Common myeloid progenitor, CD34-positive (primary cell): Measurements from ENCODE around the gene LCNL1.

Experiments used
- CTCF ChIA-PET: fragments of 350-600 bp; sonication (Branson Sonifier 250); formaldehyde crosslinking; loops from one replicate; lab custom pipeline; 2021; ENCODE audit warnings: antibody characterized with exemption; lab: Charles Lee
- POLR2A ChIA-PET: fragments of 350-600 bp; sonication (Branson Sonifier 250); formaldehyde crosslinking; loops from one replicate; lab custom pipeline; 2021; ENCODE audit warnings: antibody characterized with exemption; lab: Charles Lee
- DNase-seq, 3 donors: peaks; one replicate each; pipeline versions ENCODE4 v3.0.0 to v3.0.0-alpha.2; 2013
- H3K27ac ChIP-seq, 2 experiments: 1 replicate in 1 of 2; 2 replicates in 1 of 2; pipeline ENCODE4 v1.7.0; 2013; ENCODE audit warnings: inconsistent platforms in 2 of 2, low read length in 2 of 2, mild to moderate bottlenecking in 2 of 2, low read depth in 1 of 2, moderate library complexity in 1 of 2; ENCODE audit not compliant: severe bottlenecking in 2 of 2, insufficient read depth in 1 of 2, poor library complexity in 1 of 2
- H3K27me3 ChIP-seq, 5 experiments: replicated peaks in 2 of 5; 1 replicate in 3 of 5; 2 replicates in 2 of 5; pipeline versions ENCODE4 v1.6.1 to v1.7.0; 2013; ENCODE audit warnings: low read length in 4 of 5, mild to moderate bottlenecking in 2 of 5, moderate library complexity in 2 of 5, inconsistent platforms in 1 of 5; ENCODE audit not compliant: insufficient read depth in 5 of 5, control insufficient read depth in 4 of 5
- H3K36me3 ChIP-seq, 4 experiments: 1 replicate in 2 of 4; 2 replicates in 2 of 4; pipeline versions ENCODE4 v1.6.1 to v1.7.0; 2013; ENCODE audit warnings: low read length in 3 of 4, control low read depth in 1 of 4, mild to moderate bottlenecking in 1 of 4; ENCODE audit not compliant: control insufficient read depth in 4 of 4, insufficient read depth in 4 of 4
- H3K4me1 ChIP-seq, 4 experiments: 1 replicate in 3 of 4; 2 replicates in 1 of 4; pipeline versions ENCODE4 v1.6.1 to v1.7.1; 2013; ENCODE audit warnings: low read length in 3 of 4, mild to moderate bottlenecking in 3 of 4, control low read depth in 1 of 4, inconsistent platforms in 1 of 4, moderate library complexity in 1 of 4; ENCODE audit not compliant: control insufficient read depth in 4 of 4, insufficient read depth in 4 of 4; ENCODE audit errors: control extremely low read depth in 1 of 4
- H3K4me3 ChIP-seq, 7 experiments: 1 replicate in 4 of 7; 2 replicates in 3 of 7; pipeline versions ENCODE4 v1.5.1 to v1.7.0; 2013; ENCODE audit warnings: mild to moderate bottlenecking in 7 of 7, low read length in 6 of 7, moderate library complexity in 6 of 7, inconsistent platforms in 2 of 7, low read depth in 2 of 7, control low read depth in 1 of 7; ENCODE audit not compliant: insufficient read depth in 4 of 7, control insufficient read depth in 1 of 7; ENCODE audit errors: extremely low read depth in 1 of 7
- H3K9me3 ChIP-seq, 5 experiments: 1 replicate in 4 of 5; 2 replicates in 1 of 5; pipeline versions ENCODE4 v1.6.1 to v1.7.1; 2013; ENCODE audit warnings: low read length in 4 of 5, mild to moderate bottlenecking in 2 of 5, inconsistent platforms in 1 of 5, low read depth in 1 of 5, moderate library complexity in 1 of 5; ENCODE audit not compliant: control insufficient read depth in 4 of 5, insufficient read depth in 2 of 5; ENCODE audit errors: control extremely low read depth in 1 of 5
- WGBS: methylation state at CpG from one replicate; pipeline ENCODE4 v1.1.5; 2013; ENCODE audit not compliant: insufficient coverage; 5-methylcytosine and 5-hydroxymethylcytosine counted together

The LCNL1 gene

DNA sequence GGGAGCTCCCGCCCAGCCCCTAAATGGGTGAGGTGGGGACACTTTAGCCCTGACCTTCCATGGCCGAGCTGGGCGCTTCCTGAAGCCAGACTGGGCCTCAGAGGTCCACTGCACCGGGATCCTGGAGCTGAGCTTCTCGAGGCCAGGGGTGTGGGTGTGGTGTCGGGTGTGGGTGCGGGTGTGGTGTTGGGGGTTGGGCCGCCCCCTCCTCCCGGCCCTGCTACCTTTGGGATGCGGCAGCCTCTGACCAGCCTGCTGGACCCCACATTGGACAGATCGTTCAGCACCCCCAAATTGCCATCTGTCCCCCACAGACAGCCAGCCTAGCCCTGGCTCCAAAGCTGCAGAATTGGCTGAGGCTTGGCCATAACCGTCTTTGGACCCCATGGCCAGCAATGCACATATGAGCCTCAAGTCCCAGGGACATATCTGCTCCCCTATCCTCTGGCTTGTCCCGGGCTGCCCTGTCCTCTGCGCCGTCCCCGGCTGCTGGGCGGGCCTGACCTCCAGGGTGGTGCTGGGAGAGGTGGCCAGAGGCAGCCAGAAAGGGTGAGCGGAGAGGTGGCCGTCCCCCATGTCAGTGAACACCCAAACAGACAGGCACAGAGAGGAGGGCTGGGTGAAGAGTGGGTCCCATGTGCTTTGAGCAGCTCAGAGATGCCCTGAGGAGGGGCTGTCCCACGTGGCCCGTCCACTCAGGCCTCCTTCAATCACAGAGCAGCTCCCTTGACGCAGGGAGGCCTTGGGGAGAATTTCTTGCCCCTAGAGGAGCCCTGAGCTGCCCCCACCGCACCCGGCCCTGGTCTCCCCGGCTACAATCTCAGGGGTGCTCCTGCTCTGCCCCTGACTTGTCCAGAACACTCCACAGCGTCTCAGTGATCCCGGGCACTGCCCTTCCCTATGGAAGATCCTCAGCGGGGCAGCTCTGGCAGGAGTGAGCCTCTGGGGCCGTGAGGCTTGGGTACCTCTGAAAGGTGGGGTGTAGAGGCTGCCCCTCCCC is 8.9 kb upstream of the LCNL1 start:
- Histone ChIP-seq H3K36me3 (no peaks in the 10 kb centered on the region), H3K27ac (no peak overlapping the region), H3K9me3 (no peaks in the 10 kb centered on the region), H3K27me3 (peaks cover 0 to 6% (median under 1%) of the 10 kb centered on the region in 5 experiments), H3K4me1 (peaks cover 0 to 42% (median 36%) of the 10 kb centered on the region in 4 experiments), H3K4me3 (no peak overlapping the region)
- no peak for DNase-seq
- ChIA-PET CTCF (interaction anchor here (0.7 to 5.7 kb wide), 11 partner anchors 8 to 317 kb away, joined by 3 to 28 read pairs (median 6); partner anchors contain the start of gene CLIC3), POLR2A (no interaction called here)
- 90% methylated on average over 23 of the region's 29 CpGs for WGBS

GRCh38 chr9:136974817-136975535 is 7.8 kb upstream of the LCNL1 start:
- Histone ChIP-seq H3K27me3 (peaks cover 0 to 11% (median 4%) of the 10 kb centered on the region in 5 experiments), H3K4me3 (peak overlapping the region in 1 of 7 experiments; percentile 30), H3K27ac (no peak overlapping the region), H3K9me3 (no peaks in the 10 kb centered on the region), H3K4me1 (peaks cover 0 to 43% (median 38%) of the 10 kb centered on the region in 4 experiments), H3K36me3 (no peaks in the 10 kb centered on the region)
- ChIA-PET CTCF (interaction anchor here (0.7 to 5.7 kb wide), 14 partner anchors 9 to 72 kb away, joined by 3 to 28 read pairs (median 6); partner anchors contain the start of genes CLIC3 and PAXX), POLR2A (interaction anchor here (1.0 to 1.4 kb wide), 2 partner anchors 54 to 60 kb away, joined by 4 to 7 read pairs; no protein-coding TSS in a partner anchor)
- peak in 1 of 3 donors; percentile 28 for DNase-seq
- WGBS: 37% methylated on average over 14 of the region's 15 CpGs

- POLR2A ChIA-PET: interaction anchor here (1.0 to 1.5 kb wide), 3 partner anchors 16 to 59 kb away, joined by 4 to 7 read pairs (median 5); partner anchors contain the start of gene PAXX
- peak; percentile 82 to 95 (median 93) for DNase-seq
Measured at GRCh38 chr9:136975644-136976043, 7.1 kb upstream of the LCNL1 start.

GRCh38 chr9:136977223-136977622 is 5.6 kb upstream of the LCNL1 start, which contains the start of gene PTGDS:
Gene PTGDS, plus strand, starts transcription at chr9:136977504. Its CDS starts 75 bp downstream, at chr9:136977579.
- WGBS: 79% methylated on average over 6 of the region's 10 CpGs
- H3K27ac ChIP-seq: no peak within 1 kb of the TSS
- POLR2A ChIA-PET: interaction anchor here (1.5 kb wide), 1 partner anchor 15 kb away, joined by 5 read pairs; the partner anchor contains the start of gene PAXX
- H3K4me3 ChIP-seq: peak within 1 kb of the TSS in 4 of 7 experiments; percentile 19 to 64 (median 46)
- H3K4me1 ChIP-seq: peaks cover 0 to 41% (median 36%) of the 10 kb centered on the region in 4 experiments
- no peaks in the 10 kb centered on the region for H3K36me3 ChIP-seq
- H3K27me3 ChIP-seq: peaks cover 0 to 11% (median 4%) of the 10 kb centered on the region in 5 experiments
- DNase-seq: no peak
- no peaks in the 10 kb centered on the region for H3K9me3 ChIP-seq
- CTCF ChIA-PET: interaction anchor here (3.2 to 5.7 kb wide), 2 partner anchors 10 to 58 kb away, joined by 17 to 28 read pairs; no protein-coding TSS in a partner anchor

More at GRCh38 chr9:136975644-136976043, 7.1 kb upstream of the LCNL1 start:
- Histone ChIP-seq H3K27ac (no peak overlapping the region), H3K36me3 (no peaks in the 10 kb centered on the region), H3K4me3 (peak overlapping the region in 1 of 7 experiments; percentile 30), H3K27me3 (peaks cover 0 to 11% (median 4%) of the 10 kb centered on the region in 5 experiments), H3K9me3 (no peaks in the 10 kb centered on the region), H3K4me1 (peaks cover 0 to 41% (median 36%) of the 10 kb centered on the region in 4 experiments)
- 4% methylated on average over 14 of the region's 14 CpGs for WGBS
- CTCF ChIA-PET: interaction anchor here (1.0 to 5.7 kb wide), 15 partner anchors 10 to 77 kb away, joined by 3 to 28 read pairs (median 6); partner anchors contain the start of genes CLIC3 and PAXX

DNA sequence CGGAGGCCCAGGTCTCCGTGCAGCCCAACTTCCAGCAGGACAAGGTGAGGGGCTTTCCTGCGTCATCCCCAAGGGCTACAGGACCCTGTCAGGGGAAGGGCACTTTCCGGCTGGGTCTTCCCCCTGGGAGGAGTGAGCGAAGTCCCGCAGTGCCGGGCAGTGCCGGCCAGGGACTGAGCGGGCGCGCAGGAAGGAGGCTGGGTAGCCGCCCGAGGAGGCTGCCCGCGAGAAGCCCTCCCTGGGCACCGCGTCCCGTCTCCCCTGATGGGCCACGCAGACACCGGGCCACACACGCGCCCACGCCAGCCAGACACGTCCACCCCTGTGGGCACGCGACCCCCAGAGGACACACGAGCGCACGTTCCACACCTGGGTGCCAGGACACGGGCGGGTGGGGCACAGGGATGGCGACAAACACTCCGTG is 5.1 kb upstream of the LCNL1 start:
- ChIA-PET CTCF (interaction anchor here (3.2 to 5.7 kb wide), 2 partner anchors 10 to 58 kb away, joined by 17 to 28 read pairs; no protein-coding TSS in a partner anchor), POLR2A (no interaction called here)
- Histone ChIP-seq H3K27me3 (peaks cover 0 to 11% (median 4%) of the 10 kb centered on the region in 5 experiments), H3K9me3 (no peaks in the 10 kb centered on the region), H3K36me3 (no peaks in the 10 kb centered on the region), H3K4me1 (peaks cover 0 to 41% (median 36%) of the 10 kb centered on the region in 4 experiments), H3K27ac (no peak overlapping the region), H3K4me3 (peak overlapping the region in 4 of 7 experiments; percentile 19 to 64 (median 46))
- DNase-seq: no peak
- WGBS: 21% methylated on average over 21 of the region's 33 CpGs
